ENCODE data around the gene NDUFB11. TPM values are rescaled to one million over a fixed set of nuclear protein-coding genes. Genes with fewer than 3 reads are reported as not detected.

Gene NDUFB11
- total RNA-seq, 1 donor from 2014 or later, result 90.5 TPM

GRCh38 chrX:47169726-47170515 lies 25.4 kb upstream of the NDUFB11 start:
- TF ChIP-seq CTCF (conservative IDR thresholded peaks at IDR 0.05; ENCODE audit: low read depth, low read length), result no peak
- no peak for DNase-seq (ENCODE audit: low read depth)
- no peak overlapping the region for H3K4me3 ChIP-seq (ENCODE audit: low read depth, low read length)

DNA sequence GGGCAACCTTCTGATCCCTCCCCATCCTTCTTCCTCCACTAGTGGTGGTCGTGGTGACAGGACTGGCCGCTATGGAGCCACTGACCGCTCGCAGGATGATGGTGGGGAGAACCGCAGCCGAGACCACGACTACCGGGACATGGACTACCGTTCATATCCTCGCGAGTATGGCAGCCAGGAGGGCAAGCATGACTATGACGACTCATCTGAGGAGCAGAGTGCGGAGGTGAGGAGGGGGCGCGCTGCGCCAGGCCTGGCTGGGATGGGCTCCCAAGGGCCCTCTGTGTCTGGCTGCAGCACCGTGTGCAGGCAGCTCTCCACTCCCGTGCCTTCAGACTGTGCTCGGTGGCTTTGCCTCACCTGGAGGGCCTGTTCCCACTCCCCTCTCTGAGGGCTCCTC lies 24.8 kb upstream of the NDUFB11 start:
- no peak for TF ChIP-seq CTCF (conservative IDR thresholded peaks at IDR 0.05; ENCODE audit: low read depth, low read length)
- DNase-seq (ENCODE audit: low read depth), result no peak
- no peak overlapping the region for H3K4me3 ChIP-seq (ENCODE audit: low read depth, low read length)

- H3K4me3 ChIP-seq (ENCODE audit: low read depth, low read length), result no peak overlapping the region
- no peak for TF ChIP-seq CTCF (conservative IDR thresholded peaks at IDR 0.05; ENCODE audit: low read depth, low read length)
- no peak for DNase-seq (ENCODE audit: low read depth)
These were observed 24.1 kb upstream of the NDUFB11 start for GRCh38 chrX:47168495-47169073.

DNA sequence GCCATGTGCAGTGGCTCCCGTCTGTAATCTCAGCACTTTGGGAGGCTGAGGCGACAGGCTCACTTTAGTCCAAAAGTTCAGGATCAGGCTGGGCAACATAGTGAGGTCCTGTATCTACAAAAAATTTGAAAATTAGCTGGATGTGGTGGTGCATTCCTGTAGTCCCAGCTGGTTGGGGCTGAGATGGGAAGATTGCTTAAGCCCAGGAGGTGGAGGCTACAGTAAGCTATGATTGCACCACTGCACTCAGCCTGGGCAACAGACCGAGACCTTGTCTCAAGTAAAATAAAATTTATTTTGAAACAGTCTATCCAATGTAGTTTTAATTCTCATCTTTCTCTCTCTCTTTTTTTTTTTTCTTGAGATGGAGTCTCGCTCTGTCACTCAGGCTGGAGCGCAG lies 21.6 kb upstream of the NDUFB11 start:
- no peak for TF ChIP-seq CTCF (conservative IDR thresholded peaks at IDR 0.05; ENCODE audit: low read depth, low read length)
- H3K4me3 ChIP-seq (ENCODE audit: low read depth, low read length), result no peak overlapping the region
- no peak for DNase-seq (ENCODE audit: low read depth)

DNA sequence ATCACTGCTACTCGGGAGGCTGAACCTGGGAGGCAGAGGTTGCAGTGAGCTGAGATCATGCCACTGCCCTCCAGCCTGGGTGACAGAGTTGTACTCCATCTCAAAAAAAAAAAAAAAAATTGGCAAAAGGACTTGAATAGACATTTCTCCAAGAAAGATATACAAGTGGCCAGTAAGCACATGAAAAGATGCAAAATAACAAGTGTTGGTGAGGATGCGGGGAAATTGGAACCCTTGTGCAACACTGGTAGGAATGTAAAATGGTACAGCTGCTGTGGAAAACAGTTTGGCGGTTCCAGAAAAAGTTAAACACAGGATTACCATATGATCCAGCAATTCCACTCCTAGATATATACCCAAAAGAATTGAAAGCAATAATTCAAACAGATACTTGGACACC lies 19.9 kb upstream of the NDUFB11 start:
- DNase-seq (ENCODE audit: low read depth), result no peak
- no peak overlapping the region for H3K4me3 ChIP-seq (ENCODE audit: low read depth, low read length)
- TF ChIP-seq CTCF (conservative IDR thresholded peaks at IDR 0.05; ENCODE audit: low read depth, low read length), result no peak

DNA sequence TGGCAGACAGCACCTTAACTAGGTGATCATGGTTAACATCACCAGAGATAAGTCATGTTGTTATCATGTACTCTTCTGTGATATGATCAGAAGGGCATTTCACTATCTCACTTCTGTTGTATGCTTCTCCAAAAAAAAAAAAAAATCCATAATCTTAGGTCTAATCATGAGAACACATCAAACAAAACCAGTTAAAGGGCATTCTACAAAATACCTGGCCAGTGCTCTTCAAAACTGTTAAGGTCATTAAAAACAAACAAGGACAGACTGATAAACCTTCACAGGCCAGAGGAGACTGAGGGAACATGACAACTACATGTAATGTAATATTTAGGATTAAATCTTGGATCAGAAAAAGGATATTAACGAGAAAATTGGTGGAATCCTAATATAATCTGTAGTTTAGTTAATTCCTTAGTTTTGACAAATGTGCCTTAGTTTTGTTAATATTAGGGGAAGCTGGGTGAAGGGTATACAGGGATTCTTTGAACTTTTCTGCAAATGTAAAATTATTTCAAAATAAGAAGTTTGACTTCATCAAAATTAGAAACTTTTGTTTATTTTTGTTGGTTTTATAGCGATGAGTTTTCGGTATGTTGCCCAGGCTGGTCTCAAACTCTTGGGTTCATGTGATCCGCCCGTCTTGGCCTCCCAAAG lies 18.6 kb upstream of the NDUFB11 start:
- DNase-seq (ENCODE audit: low read depth), result no peak
- no peak overlapping the region for H3K4me3 ChIP-seq (ENCODE audit: low read depth, low read length)
- no peak for TF ChIP-seq CTCF (conservative IDR thresholded peaks at IDR 0.05; ENCODE audit: low read depth, low read length)
